AG08395 (cell line): ENCODE measurements around the gene MISP3.
A peak's percentile ranks its signal among the peaks of the same experiment; 100 is the strongest.
"Not testable (repeated sequence)": the region's sequence is repeated elsewhere in the genome, so short reads cannot be mapped to it uniquely, and the experiment has no call there.

Experiments used
- DNase-seq: peaks from one replicate; pipeline ENCODE4 v3.0.0; 2012; ENCODE audit warnings: mixed read lengths, low spot score

Gene MISP3

DNA sequence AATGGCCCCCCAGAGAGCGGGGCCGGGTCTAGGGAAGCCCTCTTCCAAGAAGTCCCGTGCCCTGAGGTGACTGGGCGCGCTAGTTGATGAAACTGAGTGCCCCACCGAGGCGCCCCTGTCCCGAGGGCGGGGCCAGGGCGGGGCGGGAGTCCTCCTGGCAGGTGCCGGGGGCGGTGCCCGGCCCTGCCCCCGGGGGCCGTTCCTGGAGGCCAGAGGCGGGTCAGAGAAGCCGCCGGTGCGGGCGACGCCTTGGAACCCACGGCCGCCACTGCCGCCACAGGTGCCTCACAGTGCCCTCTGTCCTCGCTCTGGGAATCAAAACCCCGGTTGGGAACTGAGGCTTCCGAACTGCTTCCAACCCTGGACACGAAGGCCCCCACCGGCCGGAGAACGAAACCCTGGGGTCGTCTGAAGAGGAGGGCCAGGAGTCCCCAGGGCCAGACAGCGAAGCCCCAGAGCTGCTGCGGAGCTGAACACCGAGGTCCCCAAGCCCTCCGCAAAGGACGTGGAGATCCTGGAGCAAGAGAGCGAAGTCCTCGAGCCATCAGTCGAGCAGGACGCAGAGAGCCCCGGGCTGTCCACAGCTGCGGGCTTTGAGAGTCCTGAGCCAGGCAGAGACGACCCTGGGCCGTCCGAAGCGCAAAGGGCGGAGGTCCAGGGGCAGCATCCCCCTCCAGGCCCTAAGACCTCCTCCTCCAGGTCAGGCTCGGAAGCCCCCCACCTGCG is at the start of gene MISP3:
Gene MISP3, plus strand, starts transcription at position 252 of the 726 bp plus-strand sequence. CDS start 524 bp downstream, outside the sequence.
- no peak for DNase-seq

- peak; percentile 54 for DNase-seq
Observed at GRCh38 chr19:14023404-14024235, 49.0 kb upstream of the MISP3 start.

DNA sequence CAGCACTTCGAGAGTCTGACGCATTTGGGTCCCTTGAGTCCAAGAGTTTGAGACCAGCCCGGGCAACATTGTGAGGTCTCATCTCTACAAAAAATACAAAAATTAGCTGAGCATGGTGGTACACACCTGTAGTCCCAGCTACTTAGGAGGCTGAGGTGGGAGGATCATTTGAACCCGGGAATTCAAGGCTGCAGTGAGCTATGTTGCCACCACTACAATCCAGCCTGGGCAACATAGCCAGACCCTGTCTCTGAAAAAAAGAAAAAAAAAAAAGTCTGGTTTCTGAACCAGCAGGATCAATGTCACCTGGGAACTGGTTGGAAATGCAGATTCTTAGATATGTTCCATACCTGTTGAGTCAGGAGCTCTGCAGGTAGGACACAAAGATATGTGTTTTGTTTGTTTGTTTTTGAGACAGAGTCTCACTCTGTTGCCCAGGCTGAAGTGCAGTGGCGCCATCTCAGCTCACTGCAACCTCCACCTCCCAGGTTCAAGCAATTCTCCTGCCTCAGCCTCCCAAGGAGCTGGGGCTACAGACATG is 45.9 kb upstream of the MISP3 start:
- DNase-seq, result not testable (repeated sequence)

DNA sequence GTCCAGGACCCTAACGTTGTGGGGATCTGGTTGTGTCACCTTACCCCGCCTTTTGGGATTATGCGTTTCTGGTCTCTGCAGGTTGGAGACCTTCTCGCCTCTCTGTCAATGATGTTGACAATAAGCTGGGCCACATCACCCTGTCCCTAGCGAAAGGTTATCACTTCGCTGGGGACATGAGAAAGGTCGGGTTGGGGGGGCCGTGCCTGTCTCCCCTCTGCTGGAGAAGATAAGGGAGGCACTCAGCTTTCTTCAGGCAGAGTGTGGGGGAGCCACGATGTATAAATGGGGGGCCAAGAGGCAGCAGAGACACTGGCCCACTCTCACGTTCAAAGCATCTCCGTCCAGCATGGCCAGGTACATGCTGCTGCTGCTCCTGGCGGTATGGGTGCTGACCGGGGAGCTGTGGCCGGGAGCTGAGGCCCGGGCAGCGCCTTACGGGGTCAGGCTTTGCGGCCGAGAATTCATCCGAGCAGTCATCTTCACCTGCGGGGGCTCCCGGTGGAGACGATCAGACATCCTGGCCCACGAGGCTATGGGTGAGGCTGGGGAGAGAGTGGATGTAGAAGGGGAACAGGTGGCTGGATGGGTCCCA is 44.6 kb upstream of the MISP3 start, which contains the start of gene RLN3:
Gene RLN3, plus strand, starts transcription at position 293 of the 595 bp plus-strand sequence. Its CDS starts 57 bp downstream, at position 350.
- DNase-seq, result no peak

DNA sequence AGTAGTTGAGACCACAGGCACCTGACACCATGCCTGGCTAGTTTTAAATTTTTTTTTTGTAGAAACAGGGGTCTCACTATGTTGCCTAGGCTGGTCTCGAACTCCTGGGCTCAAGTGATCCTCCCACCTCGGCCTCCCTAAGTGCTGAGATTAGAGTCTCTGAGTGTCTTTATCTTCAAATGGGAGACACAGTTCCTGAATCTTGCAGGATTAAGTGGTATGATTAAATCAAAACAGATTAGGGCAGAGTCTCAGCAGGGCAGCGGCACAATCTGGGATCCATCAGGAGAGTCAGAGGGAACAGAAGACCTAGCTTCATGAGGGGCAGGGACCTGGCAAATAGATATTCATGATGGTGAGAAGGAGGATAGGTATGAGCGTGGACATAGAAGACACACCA is 43.7 kb upstream of the MISP3 start:
- DNase-seq, result no peak

GRCh38 chr19:14030997-14031718 is 41.4 kb upstream of the MISP3 start:
- DNase-seq, result no peak

DNA sequence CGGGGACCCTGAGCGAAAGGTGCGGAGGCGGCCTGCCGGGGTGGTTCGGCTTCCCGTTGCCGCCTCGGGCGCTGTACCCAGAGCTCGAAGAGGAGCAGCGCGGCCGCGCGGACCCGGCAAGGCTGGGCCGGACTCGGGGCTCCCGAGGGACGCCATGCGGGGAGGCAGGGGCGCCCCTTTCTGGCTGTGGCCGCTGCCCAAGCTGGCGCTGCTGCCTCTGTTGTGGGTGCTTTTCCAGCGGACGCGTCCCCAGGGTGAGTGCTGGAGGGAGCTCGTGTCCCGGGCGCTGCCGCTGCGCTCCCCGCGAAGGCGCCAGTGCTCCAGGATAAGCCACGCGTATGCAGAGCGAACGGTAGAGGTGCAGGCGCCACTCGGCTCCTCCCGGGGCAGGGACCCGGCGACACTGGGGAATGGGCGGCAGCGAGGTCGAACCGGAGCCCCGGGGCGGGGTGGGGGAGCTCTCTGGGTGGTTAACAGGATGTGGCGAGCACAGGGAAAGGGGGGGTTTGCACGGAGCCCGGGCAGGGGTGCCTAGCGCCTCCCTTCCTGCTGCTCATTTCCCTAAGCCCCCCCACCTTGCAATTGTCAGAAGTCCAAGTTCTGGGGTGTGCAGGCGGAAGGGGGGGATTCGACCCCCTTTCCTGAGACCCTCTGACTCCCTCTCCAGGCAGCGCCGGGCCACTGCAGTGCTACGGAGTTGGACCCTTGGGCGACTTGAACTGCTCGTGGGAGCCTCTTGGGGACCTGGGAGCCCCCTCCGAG is 40.7 kb upstream of the MISP3 start, which contains the start of gene IL27RA:
Gene IL27RA, plus strand, starts transcription at position 44 of the 762 bp plus-strand sequence. Its CDS starts 111 bp downstream, at position 155.
- peak; percentile 44 for DNase-seq

DNA sequence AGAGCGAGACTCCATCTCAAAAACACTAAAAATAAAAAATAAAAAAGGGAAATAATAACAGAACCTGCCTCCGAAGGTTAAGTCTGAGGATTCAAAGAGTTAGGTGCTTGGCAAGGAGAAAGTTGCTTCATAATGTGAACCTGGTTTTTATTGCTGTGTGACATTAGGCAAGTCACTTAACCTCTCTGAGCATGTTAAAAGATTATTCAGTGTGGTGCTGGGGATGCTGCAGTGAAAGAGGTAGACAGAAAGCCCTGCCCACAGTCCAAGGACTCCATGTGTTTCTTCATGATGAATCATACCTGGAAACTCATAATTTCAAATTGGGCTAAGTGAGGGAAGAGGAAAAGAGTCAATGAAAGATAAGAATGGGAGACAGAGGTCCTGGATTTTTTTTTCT is 38.6 kb upstream of the MISP3 start:
- no peak for DNase-seq

DNA sequence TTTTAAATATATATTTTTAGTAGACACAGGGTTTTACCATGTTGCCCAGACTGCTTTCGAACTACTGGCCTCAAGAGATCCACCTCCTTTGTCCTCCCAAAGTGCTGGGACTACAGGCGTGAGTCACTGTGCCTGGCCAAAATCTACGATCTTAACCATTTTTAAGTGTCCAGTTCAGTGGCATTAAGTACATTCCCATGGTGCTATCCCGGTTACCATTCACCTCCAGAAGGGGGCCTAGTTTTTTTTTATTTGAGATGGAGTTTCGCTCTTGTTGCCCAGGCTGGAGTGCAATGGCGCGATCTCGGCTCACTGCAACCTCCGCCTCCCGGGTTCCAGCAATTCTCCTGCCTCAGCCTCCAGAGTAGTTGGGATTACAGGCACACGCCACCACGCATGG is 37.4 kb upstream of the MISP3 start:
- DNase-seq, result not testable (repeated sequence)

DNA sequence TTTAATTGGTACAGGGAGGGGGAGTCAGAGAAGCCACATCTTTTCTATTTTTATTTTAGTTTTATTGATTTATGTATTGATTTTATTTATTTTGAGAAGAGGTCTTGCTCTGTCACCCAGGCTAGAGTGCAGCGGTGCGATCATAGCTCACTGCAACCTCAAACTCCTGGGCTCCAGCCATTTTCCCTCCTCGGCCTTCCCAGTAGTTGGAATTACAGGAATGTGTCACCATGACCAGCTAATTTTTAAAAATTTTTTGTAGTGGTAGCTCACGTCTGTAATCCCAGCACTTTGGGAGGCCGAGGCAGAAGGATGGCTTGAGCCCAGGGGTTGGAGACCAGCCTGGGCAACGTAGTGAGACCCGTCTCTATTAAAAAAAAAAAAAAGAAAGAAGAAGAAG is 36.9 kb upstream of the MISP3 start:
- no peak for DNase-seq

GRCh38 chr19:14039181-14039580 is 33.4 kb upstream of the MISP3 start:
- DNase-seq, result no peak

DNA sequence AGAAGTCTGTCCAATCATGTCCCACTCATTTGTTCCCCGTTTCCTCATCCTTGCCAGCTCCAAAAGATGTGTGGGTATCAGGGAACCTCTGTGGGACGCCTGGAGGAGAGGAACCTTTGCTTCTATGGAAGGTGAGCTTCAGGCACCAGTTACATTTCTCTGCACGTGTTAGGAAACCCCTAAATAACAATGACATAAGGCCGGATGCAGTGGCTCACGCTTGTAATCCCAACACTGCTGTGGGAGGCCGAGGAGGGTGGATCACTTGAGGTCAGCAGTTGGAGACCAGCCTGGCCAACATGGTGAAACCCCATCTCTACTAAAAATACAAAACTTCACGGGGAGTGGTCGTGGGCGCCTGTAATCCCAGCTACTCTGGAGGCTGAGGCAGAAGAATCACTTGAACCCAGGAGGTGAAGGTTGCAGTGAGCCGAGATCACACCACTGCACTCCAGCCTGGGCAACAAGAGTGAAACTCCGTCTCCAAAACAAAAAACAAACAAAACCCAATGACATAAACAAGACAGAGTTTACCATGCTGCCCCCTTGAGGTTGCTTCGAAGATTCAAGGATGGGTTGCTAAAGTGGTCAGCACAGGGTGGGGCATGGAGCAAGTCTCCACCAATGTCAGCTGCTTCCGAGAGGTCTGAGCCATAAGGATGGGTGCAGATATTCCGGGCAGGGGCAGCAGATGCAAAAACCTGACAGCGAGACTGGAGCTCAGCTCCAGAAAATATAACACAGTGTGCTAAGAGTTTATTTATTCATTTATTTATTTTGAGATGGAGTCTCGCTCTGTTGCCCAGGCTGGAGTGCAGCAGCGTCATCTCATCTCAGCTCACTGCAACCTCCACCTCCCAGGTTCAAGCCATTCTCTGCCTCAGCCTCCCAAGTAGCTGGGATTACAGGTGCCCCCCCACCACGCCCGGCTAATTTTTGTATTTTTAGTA is 29.7 kb upstream of the MISP3 start:
- DNase-seq, result peak; percentile 84

DNA sequence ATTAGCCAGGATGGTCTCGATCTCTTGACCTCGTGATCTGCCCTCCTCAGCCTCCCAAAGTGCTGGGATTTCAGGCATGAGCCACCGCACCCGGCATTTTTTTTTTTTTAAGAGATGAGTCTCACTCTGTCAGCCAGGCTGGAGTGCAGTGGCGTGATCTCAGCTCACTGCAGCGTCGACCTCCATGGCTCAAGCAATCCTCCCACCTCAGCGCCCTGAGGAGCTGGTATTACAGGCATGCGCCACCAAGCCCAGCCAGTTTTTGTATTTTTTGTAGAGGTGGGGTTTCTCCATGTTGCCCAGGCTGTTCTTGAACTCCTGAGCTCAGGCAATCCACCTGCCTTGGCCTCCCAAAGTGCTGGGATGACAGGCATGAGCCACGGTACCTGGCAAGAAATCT is 24.7 kb upstream of the MISP3 start:
- DNase-seq, result not testable (repeated sequence)

DNA sequence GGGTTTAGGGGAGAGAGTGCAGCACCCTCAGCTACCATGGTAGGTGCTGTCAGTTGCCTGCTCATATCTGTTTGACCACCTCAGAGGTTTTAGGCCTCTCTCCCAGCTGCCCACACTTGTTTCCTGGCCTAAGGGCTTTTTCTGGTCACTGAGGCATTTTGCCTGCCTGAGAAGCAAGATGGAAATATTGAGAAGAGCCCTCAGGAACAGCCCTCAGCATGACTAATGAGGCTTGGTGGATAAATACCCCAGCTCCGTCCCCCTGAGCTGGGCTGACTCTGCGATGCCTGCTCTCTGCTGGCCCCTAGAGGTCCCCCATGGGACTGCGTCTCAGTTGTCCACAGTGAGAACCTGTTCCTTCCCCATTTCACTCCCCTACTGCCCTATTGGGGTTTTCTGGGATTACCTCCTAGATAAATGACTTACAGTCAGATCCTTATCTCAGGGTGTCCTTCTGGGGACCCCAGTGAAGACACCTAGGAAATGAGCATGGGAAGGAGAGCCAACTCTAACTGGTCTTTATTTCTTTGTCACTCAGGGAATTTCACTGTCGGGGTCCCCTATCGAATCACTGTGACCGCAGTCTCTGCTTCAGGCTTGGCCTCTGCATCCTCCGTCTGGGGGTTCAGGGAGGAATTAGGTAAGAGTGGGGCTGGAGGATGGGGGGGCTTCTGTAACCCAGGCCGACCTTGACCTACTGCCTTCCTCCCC is 24.0 kb upstream of the MISP3 start:
- peak; percentile 45 for DNase-seq

- DNase-seq, result no peak
Observed at GRCh38 chr19:14050512-14050911, 22.1 kb upstream of the MISP3 start.

- not testable (repeated sequence) for DNase-seq
Observed at GRCh38 chr19:14050961-14051360, 21.6 kb upstream of the MISP3 start.

GRCh38 chr19:14051980-14052379 is 20.6 kb upstream of the MISP3 start:
- no peak for DNase-seq

DNA sequence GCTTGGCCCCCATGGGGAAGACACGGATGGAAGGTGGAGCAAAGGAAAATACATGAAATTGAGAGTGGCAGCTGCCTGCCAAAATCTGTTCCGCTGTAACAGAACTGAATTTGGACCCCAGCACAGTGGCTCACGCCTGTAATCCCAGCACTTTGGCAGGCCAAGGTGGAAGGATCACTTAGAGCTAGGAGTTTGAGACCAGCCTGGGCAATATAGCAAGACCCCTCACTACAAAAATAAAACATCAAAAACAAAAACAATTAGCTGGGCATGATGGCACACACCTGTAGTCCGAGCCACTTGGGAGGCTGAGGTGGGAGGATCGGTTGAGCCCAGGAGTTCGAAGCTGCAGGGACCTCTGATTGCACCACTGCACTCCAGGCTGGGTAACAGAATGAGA is 20.1 kb upstream of the MISP3 start:
- no peak for DNase-seq

DNA sequence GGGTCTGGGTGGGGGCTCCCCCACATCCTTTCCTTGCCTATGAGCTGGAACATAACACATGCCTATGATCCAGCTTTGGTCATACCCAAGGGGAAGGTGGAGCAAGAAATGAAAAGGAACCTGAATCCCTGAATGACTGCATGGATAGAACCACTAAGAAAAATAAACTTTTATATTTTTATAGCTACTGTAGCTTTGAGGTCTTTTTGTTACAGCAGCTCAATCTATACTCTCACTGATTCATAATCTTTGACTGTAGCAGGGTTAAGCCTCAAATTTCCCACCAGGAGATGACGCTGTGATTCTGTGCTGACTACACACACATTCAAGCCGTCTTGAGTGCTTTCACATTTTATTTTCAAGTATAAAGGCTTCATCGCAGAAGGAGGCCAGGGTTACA is 19.6 kb upstream of the MISP3 start:
- no peak for DNase-seq
